HepG2 (cell line): ENCODE measurements around the gene LRRC3. TPM values are rescaled to one million over a fixed set of nuclear protein-coding genes. Genes with fewer than 3 reads are reported as not detected.

Source experiments
- ATAC-seq: fragments of 200-7000 bp; cut with Tn5 transposase; 3 replicates; pipeline ENCODE4 v1.9.1; 2020; ENCODE audit warnings: mild to moderate bottlenecking, moderate library complexity
- BruUV-seq: library from RNA; stranded (reverse); fragments of 400-500 nt; replicated peaks from 2 replicates; lab custom pipeline; 2021; lab: Mats Ljungman, UMichigan
- CTCF ChIA-PET: fragments of 300-600 bp; formaldehyde crosslinking; extraction: SDS; loops from one replicate; lab custom pipeline; 2021; ENCODE audit warnings: low total read pairs, inconsistent platforms, low intra/inter-chr PET ratio; lab: Yijun Ruan, JAX
- POLR2A ChIA-PET: fragments of 350-600 bp; sonication (Branson Sonifier 250); formaldehyde crosslinking; loops from one replicate; lab custom pipeline; 2020; ENCODE audit warnings: antibody characterized with exemption, inconsistent platforms; lab: Yijun Ruan, JAX
- DNase-seq: peaks from one replicate; pipeline ENCODE4 v3.0.0-alpha.2; 2015; ENCODE audit warnings: low spot score
- FAIRE-seq: peaks from 3 replicates; lab custom pipeline; 2011; peaks lifted over from hg19 to GRCh38; lab: Jason Lieb, UNC
- H2AFZ ChIP-seq: one replicate; pipeline ENCODE4 v1.6.1; 2011; ENCODE audit warnings: low read length, inconsistent platforms
- H3K27ac ChIP-seq: fragments of 300-600 bp; 3 replicates; pipeline ENCODE4 v1.8.0; 2011; ENCODE audit warnings: mixed run types, mild to moderate bottlenecking, mixed read lengths, low read length, inconsistent platforms; ENCODE audit not compliant: insufficient read depth; ENCODE audit errors: extremely low read length
- H3K27me3 ChIP-seq, 2 experiments: fragments of 200-600 bp in 1 of 2; 2 replicates in 1 of 2; 3 replicates in 1 of 2; pipeline versions ENCODE4 v1.6.0 to v1.8.0; 2011; ENCODE audit warnings: low read length in 2 of 2, mild to moderate bottlenecking in 2 of 2, moderate library complexity in 2 of 2, inconsistent platforms in 1 of 2; ENCODE audit not compliant: insufficient read depth in 2 of 2, control insufficient read depth in 1 of 2
- H3K36me3 ChIP-seq, 2 experiments: fragments of 200-600 bp in 1 of 2; replicated peaks in 1 of 2; 2 replicates in 1 of 2; 3 replicates in 1 of 2; pipeline versions ENCODE4 v1.5.1 to v1.8.0; 2011; ENCODE audit warnings: low read length in 2 of 2, inconsistent platforms in 1 of 2; ENCODE audit not compliant: insufficient read depth in 2 of 2, control insufficient read depth in 1 of 2
- H3K4me1 ChIP-seq: 2 replicates; pipeline ENCODE4 v1.5.1; 2012; ENCODE audit warnings: low read length, inconsistent platforms; ENCODE audit not compliant: insufficient read depth
- H3K4me2 ChIP-seq: 2 replicates; pipeline ENCODE4 v1.6.0; 2011; ENCODE audit warnings: low read depth, low read length, inconsistent platforms
- H3K4me3 ChIP-seq, 3 experiments: fragments of 200-600 bp in 1 of 3; sonication (generic), shearing (Covaris generic) in 1 of 3; replicated peaks in 1 of 3; 2 replicates each; pipeline ENCODE4 v1.5.1; 2011 to 2016; ENCODE audit warnings: low read length in 3 of 3, inconsistent platforms in 2 of 3, low read depth in 2 of 3, mild to moderate bottlenecking in 2 of 3, control low read depth in 1 of 3, mixed read lengths in 1 of 3; ENCODE audit not compliant: insufficient read depth in 1 of 3
- H3K79me2 ChIP-seq: one replicate; pipeline ENCODE4 v1.6.1; 2011; ENCODE audit warnings: low read length, inconsistent platforms; ENCODE audit not compliant: insufficient read depth
- H3K9ac ChIP-seq: 2 replicates; pipeline ENCODE4 v1.6.0; 2011; ENCODE audit warnings: mild to moderate bottlenecking, low read depth, low read length, inconsistent platforms; ENCODE audit not compliant: insufficient read depth
- H3K9me3 ChIP-seq: 2 replicates; pipeline ENCODE4 v1.5.1; 2012; ENCODE audit warnings: mild to moderate bottlenecking, low read length
- H4K20me1 ChIP-seq: 2 replicates; pipeline ENCODE4 v1.6.0; 2011; ENCODE audit warnings: inconsistent platforms, mild to moderate bottlenecking, low read length, moderate library complexity; ENCODE audit not compliant: insufficient read depth
- AHR ChIP-seq: IDR thresholded peaks from 2 replicates; pipeline ENCODE4 v1.6.1; 2018; ENCODE audit warnings: missing genetic modification reagents, missing compliant biosample characterization
- CREM ChIP-seq, 2 experiments: sonication (generic) in 1 of 2; formaldehyde crosslinking in 1 of 2; IDR thresholded peaks; 2 replicates each; pipeline versions ENCODE4 v1.4.0 to v1.6.1; 2016 to 2020; ENCODE audit warnings: antibody characterized with exemption in 1 of 2, mild to moderate bottlenecking in 1 of 2, missing genetic modification reagents in 1 of 2
- MAFF ChIP-seq: IDR thresholded peaks from 2 replicates; pipeline ENCODE4 v1.6.1; 2011; ENCODE audit warnings: low read depth, low read length, improper control_type of control experiment
- REL ChIP-seq: sonication (generic); formaldehyde crosslinking; conservative IDR thresholded peaks from 2 replicates; pipeline ENCODE4 v1.8.0; 2022; ENCODE audit warnings: mild to moderate bottlenecking, missing genetic modification reagents, moderate library complexity
- SMAD3 ChIP-seq: sonication (generic); formaldehyde crosslinking; IDR thresholded peaks from 2 replicates; pipeline ENCODE4 v1.4.0; 2020; ENCODE audit warnings: missing genetic modification reagents
- SRSF9 ChIP-seq: fragments of 200-400 bp; formaldehyde crosslinking; IDR thresholded peaks from 2 replicates; pipeline ENCODE4 v1.6.1; 2018; ENCODE audit warnings: borderline replicate concordance, mild to moderate bottlenecking, low read depth, low read length; ENCODE audit not compliant: insufficient read depth, poor library complexity, severe bottlenecking
- ZNF121 ChIP-seq: sonication (generic); formaldehyde crosslinking; IDR thresholded peaks from 2 replicates; pipeline ENCODE4 v1.5.0; 2020; ENCODE audit warnings: mild to moderate bottlenecking, missing genetic modification reagents
- ZNF160 ChIP-seq: sonication (generic); formaldehyde crosslinking; IDR thresholded peaks from 2 replicates; pipeline ENCODE4 v1.8.0; 2022; ENCODE audit warnings: mild to moderate bottlenecking, inconsistent platforms, missing genetic modification reagents
- ZNF225 ChIP-seq: sonication (generic); formaldehyde crosslinking; IDR thresholded peaks from 2 replicates; pipeline ENCODE4 v1.4.0; 2020; ENCODE audit warnings: mild to moderate bottlenecking, missing genetic modification reagents
- ZNF33A ChIP-seq: sonication (generic); formaldehyde crosslinking; IDR thresholded peaks from 2 replicates; pipeline ENCODE4 v1.5.1; 2020; ENCODE audit warnings: missing genetic modification reagents, mild to moderate bottlenecking, moderate library complexity, borderline replicate concordance
- ZNF431 ChIP-seq: sonication (generic); formaldehyde crosslinking; IDR thresholded peaks from 2 replicates; pipeline ENCODE4 v1.9.0; 2022; ENCODE audit warnings: missing genetic modification reagents, low read depth, mild to moderate bottlenecking, borderline replicate concordance
- ZNF790 ChIP-seq: sonication (generic); formaldehyde crosslinking; IDR thresholded peaks from 2 replicates; pipeline ENCODE4 v1.8.0; 2022; ENCODE audit warnings: missing genetic modification reagents, mild to moderate bottlenecking, borderline replicate concordance
- ZNF839 ChIP-seq: sonication (generic); formaldehyde crosslinking; IDR thresholded peaks from 2 replicates; pipeline ENCODE4 v1.4.0; 2020; ENCODE audit warnings: missing genetic modification reagents, mild to moderate bottlenecking, borderline replicate concordance
- WGBS: methylation state at CpG from one replicate; pipeline ENCODE4 v1.1.6; 2017; ENCODE audit warnings: low lambda C conversion rate; 5-methylcytosine and 5-hydroxymethylcytosine counted together
- in situ Hi-C: cut with HindIII; loops from 2 replicates; pipeline ENCODE4 v1.10.0; 2017; ENCODE audit warnings: low pct_unique_long_range_greater_than_20kb; ENCODE audit not compliant: extremely low pct_ligation_motif_present
- intact Hi-C: fragments of 100-400 bp; cut with micrococcal nuclease; formaldehyde crosslinking; loops from one replicate; pipeline ENCODE4 v1.10.0; 2022; ENCODE audit not compliant: unreplicated experiment
- polyA plus RNA-seq, 8 experiments: library from polyadenylated mRNA; depleted of rRNA in 3 of 8; stranded (reverse) in 7 of 8; unstranded in 1 of 8; fragments of >200 nt; fragmentation: Illumina TruSeq in 4 of 8; extraction: Trizol in 4 of 8; gene quantifications; 2 replicates each; pipeline versions ENCODE4 v1.2.1 to v1.2.3, GENCODE V29; 2011 to 2016; ENCODE audit warnings: low read depth in 4 of 8, missing spikeins in 1 of 8, mixed read lengths in 1 of 8; ENCODE audit not compliant: insufficient read depth in 1 of 8
- total RNA-seq, 5 experiments: library from RNA; depleted of rRNA; stranded (reverse); fragments of >200 nt; fragmentation: Illumina TruSeq; extraction: Trizol; gene quantifications; 2 replicates each; pipeline ENCODE4 v1.2.3, GENCODE V29; 2016; ENCODE audit warnings: low read depth in 1 of 5
- TF ChIP-seq, protein P1 (sequence below): sonication (generic); formaldehyde crosslinking; IDR thresholded peaks from 2 replicates; pipeline ENCODE4 v1.4.0; 2020; ENCODE audit warnings: missing genetic modification reagents
- TF ChIP-seq, protein P2 (sequence below): sonication (generic); formaldehyde crosslinking; IDR thresholded peaks from 2 replicates; pipeline ENCODE4 v1.4.0; 2020; ENCODE audit warnings: missing genetic modification reagents, mild to moderate bottlenecking, borderline replicate concordance
- TF ChIP-seq, protein P3 (sequence below): sonication (generic); formaldehyde crosslinking; IDR thresholded peaks from 2 replicates; pipeline ENCODE4 v1.5.1; 2020; ENCODE audit warnings: mild to moderate bottlenecking, missing genetic modification reagents, borderline replicate concordance

The LRRC3 gene
- total and polyA plus RNA-seq, 2 of the 13 experiments (the other 11 are each of a cell fraction or from before 2014, with no cell fraction given): 4.8 to 16.5 TPM

DNA sequence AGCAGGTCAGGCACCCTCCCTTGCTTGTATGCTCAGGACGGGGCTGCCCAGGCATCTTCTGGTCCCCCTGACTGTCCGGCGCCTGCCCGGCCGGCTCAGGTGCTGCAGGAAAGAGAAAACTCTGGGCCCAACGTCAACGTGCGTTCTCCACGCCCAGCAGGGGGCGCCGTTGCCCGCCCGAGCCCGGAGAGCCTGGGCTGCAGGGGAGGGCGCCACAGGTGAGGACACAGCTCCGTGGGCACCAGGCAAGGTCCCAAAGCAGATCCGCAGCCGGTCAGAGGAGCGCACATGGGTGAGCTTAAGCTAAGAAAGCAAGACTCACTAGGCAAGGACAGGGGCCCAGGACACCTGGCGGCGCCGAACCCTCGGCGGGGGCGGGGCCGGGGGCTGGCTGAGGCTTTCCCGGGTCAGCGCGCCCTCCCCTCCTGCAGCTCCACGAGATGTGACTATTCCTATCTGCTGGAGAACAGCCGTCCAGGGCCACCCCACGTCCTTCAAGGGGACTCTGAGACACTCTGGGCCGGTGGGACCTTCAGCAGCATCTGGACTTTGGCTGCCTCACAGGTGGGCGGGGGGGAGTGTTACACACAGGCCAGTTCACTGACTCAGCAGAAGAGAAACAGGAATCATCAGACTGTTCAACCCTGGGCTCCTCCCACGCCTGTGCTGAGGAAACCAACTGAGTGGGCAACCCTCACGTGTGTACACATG is 55.4 kb downstream of the LRRC3 start:
- H2AFZ ChIP-seq: no peak overlapping the region
- peak overlapping the region; percentile 45 for H3K27ac ChIP-seq
- WGBS: 31% methylated on average over 23 of the region's 36 CpGs
- no peaks in the 10 kb centered on the region for H3K9me3 ChIP-seq
- no peaks in the 10 kb centered on the region for H4K20me1 ChIP-seq
- peak overlapping the region in 1 of 3 experiments; percentile 23; a peak in 1 of 6 replicates for H3K4me3 ChIP-seq
- peaks cover 25% of the 10 kb centered on the region for H3K79me2 ChIP-seq
- peak; percentile 57 for DNase-seq
- intact Hi-C loops: loop anchor here (5.0 kb wide), 1 partner anchor 232 kb away; no protein-coding TSS in a partner anchor
- FAIRE-seq: peak; percentile 48
- no peaks in the 10 kb centered on the region; a peak in 1 of 5 replicates for H3K27me3 ChIP-seq
- peak overlapping the region; percentile 57 for H3K4me2 ChIP-seq
- in situ Hi-C loops: no loop called here
- CTCF ChIA-PET: interaction anchor here (2.0 kb wide), 1 partner anchor 283 kb away, joined by 14 read pairs; no protein-coding TSS in a partner anchor
- peaks cover 14 to 19% of the 10 kb centered on the region in 2 experiments for H3K36me3 ChIP-seq
- no peak overlapping the region for H3K9ac ChIP-seq
- no TSS peak for BruUV-seq
- ATAC-seq: peak; percentile 47
- POLR2A ChIA-PET: interaction anchor here (0.6 to 1.6 kb wide), 3 partner anchors 27 to 283 kb away, joined by 3 to 4 read pairs (median 3); no protein-coding TSS in a partner anchor
- peaks cover 63% of the 10 kb centered on the region for H3K4me1 ChIP-seq
- TF ChIP-seq MAFF (peak; percentile 80), ZNF121 (CRISPR knock-in tag) (no peak), ZNF33A (CRISPR knock-in tag) (no peak), ZNF431 (CRISPR knock-in tag) (no peak), SRSF9 (no peak), AHR (CRISPR knock-in tag) (0 out of 2 replicates have a peak, but pooled peaks have one; percentile 54), ZNF839 (CRISPR knock-in tag) (no peak), ZNF225 (CRISPR knock-in tag) (peak; percentile 43; the same call in 1 of the 2 replicates), REL (CRISPR knock-in tag) (no peak), ZNF790 (CRISPR knock-in tag) (no peak), ZNF160 (CRISPR knock-in tag) (0 out of 2 replicates have a peak, but pooled peaks have one; percentile 57), SMAD3 (CRISPR knock-in tag) (no peak), CREM (IDR thresholded peaks at IDR 0.05) (no peak), CREM (CRISPR knock-in tag; IDR thresholded peaks at IDR 0.05) (no peak)
- TF ChIP-seq, protein P1, sequence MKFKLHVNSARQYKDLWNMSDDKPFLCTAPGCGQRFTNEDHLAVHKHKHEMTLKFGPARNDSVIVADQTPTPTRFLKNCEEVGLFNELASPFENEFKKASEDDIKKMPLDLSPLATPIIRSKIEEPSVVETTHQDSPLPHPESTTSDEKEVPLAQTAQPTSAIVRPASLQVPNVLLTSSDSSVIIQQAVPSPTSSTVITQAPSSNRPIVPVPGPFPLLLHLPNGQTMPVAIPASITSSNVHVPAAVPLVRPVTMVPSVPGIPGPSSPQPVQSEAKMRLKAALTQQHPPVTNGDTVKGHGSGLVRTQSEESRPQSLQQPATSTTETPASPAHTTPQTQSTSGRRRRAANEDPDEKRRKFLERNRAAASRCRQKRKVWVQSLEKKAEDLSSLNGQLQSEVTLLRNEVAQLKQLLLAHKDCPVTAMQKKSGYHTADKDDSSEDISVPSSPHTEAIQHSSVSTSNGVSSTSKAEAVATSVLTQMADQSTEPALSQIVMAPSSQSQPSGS (CRISPR knock-in tag): no peak
- TF ChIP-seq, protein P2, sequence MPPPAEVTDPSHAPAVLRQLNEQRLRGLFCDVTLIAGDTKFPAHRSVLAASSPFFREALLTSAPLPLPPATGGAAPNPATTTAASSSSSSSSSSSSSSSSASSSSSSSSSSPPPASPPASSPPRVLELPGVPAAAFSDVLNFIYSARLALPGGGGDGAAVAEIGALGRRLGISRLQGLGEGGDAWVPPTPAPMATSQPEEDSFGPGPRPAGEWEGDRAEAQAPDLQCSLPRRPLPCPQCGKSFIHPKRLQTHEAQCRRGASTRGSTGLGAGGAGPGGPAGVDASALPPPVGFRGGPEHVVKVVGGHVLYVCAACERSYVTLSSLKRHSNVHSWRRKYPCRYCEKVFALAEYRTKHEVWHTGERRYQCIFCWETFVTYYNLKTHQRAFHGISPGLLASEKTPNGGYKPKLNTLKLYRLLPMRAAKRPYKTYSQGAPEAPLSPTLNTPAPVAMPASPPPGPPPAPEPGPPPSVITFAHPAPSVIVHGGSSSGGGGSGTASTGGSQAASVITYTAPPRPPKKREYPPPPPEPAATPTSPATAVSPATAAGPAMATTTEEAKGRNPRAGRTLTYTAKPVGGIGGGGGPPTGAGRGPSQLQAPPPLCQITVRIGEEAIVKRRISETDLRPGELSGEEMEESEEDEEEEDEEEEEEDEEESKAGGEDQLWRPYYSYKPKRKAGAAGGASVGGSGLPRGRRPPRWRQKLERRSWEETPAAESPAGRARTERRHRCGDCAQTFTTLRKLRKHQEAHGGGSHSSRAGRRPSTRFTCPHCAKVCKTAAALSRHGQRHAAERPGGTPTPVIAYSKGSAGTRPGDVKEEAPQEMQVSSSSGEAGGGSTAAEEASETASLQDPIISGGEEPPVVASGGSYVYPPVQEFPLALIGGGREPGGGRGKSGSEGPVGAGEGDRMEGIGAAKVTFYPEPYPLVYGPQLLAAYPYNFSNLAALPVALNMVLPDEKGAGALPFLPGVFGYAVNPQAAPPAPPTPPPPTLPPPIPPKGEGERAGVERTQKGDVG (CRISPR knock-in tag): 0 out of 2 replicates have a peak, but pooled peaks have one; percentile 63
- TF ChIP-seq, protein P3, sequence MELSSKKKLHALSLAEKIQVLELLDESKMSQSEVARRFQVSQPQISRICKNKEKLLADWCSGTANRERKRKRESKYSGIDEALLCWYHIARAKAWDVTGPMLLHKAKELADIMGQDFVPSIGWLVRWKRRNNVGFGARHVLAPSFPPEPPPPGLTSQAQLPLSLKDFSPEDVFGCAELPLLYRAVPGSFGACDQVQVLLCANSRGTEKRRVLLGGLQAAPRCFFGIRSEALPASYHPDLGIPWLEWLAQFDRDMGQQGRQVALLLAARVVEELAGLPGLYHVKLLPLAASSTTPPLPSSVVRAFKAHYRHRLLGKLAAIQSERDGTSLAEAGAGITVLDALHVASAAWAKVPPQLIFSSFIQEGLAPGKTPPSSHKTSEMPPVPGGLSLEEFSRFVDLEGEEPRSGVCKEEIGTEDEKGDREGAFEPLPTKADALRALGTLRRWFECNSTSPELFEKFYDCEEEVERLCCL (CRISPR knock-in tag): no peak
